ENCODE data around the gene CD300A.

DNA sequence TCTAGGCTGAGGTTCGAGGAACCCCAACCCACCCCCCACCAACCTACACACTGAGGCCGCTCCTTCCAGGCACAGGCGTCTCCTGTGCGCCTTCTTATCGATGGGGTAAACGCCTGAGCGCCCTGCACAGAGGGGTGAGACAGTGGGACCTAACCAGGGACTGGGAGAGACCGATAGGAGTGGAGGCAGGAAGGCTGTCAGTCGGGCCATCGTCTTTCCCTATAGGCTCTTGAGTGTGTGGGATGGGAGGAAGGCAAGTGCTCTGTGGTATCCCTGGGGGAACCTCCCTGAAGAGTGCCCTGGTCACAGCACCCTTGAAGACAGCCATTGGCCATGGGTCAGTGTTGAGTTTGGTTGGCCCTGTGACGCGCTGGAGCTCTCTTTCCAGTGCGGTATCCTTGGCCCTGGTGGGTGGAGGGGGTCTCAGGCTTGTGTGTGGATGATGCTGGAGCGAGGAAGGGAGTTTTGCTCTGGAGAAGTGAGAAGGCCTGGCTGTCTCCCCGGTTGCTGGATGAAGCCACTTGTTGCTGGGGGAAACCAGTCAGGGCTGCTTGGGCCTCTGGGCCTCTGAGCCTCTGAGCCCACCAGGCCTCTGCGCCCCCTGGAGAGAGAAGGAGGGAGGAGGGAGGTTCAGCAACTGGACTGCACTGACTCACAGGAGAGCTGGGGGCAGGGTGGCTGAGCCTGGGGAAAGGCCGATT lies 32.9 kb upstream of the CD300A start:
- TF ChIP-seq MAX (IDR thresholded peaks at IDR 0.05), result no peak
- TF ChIP-seq EZH2phosphoT487 (IDR thresholded peaks at IDR 0.05; ENCODE audit: borderline replicate concordance), result no peak
- TF ChIP-seq JUND (IDR thresholded peaks at IDR 0.05), result no peak
- TF ChIP-seq, protein P1, sequence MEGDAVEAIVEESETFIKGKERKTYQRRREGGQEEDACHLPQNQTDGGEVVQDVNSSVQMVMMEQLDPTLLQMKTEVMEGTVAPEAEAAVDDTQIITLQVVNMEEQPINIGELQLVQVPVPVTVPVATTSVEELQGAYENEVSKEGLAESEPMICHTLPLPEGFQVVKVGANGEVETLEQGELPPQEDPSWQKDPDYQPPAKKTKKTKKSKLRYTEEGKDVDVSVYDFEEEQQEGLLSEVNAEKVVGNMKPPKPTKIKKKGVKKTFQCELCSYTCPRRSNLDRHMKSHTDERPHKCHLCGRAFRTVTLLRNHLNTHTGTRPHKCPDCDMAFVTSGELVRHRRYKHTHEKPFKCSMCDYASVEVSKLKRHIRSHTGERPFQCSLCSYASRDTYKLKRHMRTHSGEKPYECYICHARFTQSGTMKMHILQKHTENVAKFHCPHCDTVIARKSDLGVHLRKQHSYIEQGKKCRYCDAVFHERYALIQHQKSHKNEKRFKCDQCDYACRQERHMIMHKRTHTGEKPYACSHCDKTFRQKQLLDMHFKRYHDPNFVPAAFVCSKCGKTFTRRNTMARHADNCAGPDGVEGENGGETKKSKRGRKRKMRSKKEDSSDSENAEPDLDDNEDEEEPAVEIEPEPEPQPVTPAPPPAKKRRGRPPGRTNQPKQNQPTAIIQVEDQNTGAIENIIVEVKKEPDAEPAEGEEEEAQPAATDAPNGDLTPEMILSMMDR (IDR thresholded peaks at IDR 0.05 in 2 of 3, conservative IDR thresholded peaks at IDR 0.05 in 1 of 3; ENCODE audit: borderline replicate concordance in 1 of 3, insufficient read depth in 1 of 3, low read depth in 2 of 3, low read length in 2 of 3), result no peak
- TF ChIP-seq CEBPB (IDR thresholded peaks at IDR 0.05; ENCODE audit: low read depth), result no peak
- no peak for TF ChIP-seq ELF1 (IDR thresholded peaks at IDR 0.05; ENCODE audit: borderline replicate concordance, low read depth)
- TF ChIP-seq POLR2AphosphoS5 (IDR thresholded peaks at IDR 0.05; ENCODE audit: low read depth, low read length), result no peak
- TF ChIP-seq POLR2A (IDR thresholded peaks at IDR 0.05; ENCODE audit: borderline replicate concordance, extremely low read depth, insufficient read depth, insufficient read length), result no peak
- no peak for TF ChIP-seq YY1 (IDR thresholded peaks at IDR 0.05; ENCODE audit: extremely low read depth, insufficient replicate concordance, low read depth, low read length)
- no peak for TF ChIP-seq ZNF274 (IDR thresholded peaks at IDR 0.05; ENCODE audit: low read depth, low read length)
- TF ChIP-seq EZH2 (IDR thresholded peaks at IDR 0.05), result no peak
- no peak for TF ChIP-seq CBX3 (IDR thresholded peaks at IDR 0.05; ENCODE audit: low read depth)
